ENCODE data around the gene ACTA2. TPM values are rescaled to one million over a fixed set of nuclear protein-coding genes. Genes with fewer than 3 reads are reported as not detected.

ACTA2 gene
- total and polyA plus RNA-seq, 5 donors: 649 to 3,137 (median 773) TPM

DNA sequence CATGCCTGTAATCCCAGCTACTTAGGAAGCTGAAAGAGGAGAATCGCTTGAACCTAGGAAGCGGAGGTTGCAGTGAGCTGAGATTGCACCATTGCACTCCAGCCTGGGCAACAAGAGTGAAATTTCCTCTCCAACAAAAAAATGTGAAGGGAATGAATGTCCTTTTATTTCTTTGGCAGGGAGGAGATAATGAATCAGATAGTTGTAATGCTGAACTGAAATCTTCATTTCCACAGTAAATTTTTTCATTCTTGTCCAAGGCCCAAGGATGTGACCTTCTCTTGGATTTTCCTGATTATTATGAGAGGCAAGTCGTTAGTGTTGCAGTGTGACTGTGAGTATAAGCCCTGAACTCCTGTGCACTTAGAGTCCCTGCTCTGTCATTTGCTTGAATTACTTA, 59.0 kb downstream of the ACTA2 start:
- DNase-seq: no peak
- no peaks in the 10 kb centered on the region for H3K9me3 ChIP-seq (ENCODE audit: control insufficient read depth, low read length)
- no peak for ATAC-seq
- H3K27me3 ChIP-seq (ENCODE audit: control insufficient read depth, insufficient read depth): no peaks in the 10 kb centered on the region
- 56% methylated on average over 3 of the region's 3 CpGs for WGBS
- no peak overlapping the region for H3K4me3 ChIP-seq (ENCODE audit: low read length)
- intact Hi-C loops (cut with DNase I): no loop called here
- H3K27ac ChIP-seq (ENCODE audit: low read length): no peak overlapping the region
- peaks cover 5% of the 10 kb centered on the region for H3K4me1 ChIP-seq (ENCODE audit: control insufficient read depth, insufficient read depth, low read length)

DNA sequence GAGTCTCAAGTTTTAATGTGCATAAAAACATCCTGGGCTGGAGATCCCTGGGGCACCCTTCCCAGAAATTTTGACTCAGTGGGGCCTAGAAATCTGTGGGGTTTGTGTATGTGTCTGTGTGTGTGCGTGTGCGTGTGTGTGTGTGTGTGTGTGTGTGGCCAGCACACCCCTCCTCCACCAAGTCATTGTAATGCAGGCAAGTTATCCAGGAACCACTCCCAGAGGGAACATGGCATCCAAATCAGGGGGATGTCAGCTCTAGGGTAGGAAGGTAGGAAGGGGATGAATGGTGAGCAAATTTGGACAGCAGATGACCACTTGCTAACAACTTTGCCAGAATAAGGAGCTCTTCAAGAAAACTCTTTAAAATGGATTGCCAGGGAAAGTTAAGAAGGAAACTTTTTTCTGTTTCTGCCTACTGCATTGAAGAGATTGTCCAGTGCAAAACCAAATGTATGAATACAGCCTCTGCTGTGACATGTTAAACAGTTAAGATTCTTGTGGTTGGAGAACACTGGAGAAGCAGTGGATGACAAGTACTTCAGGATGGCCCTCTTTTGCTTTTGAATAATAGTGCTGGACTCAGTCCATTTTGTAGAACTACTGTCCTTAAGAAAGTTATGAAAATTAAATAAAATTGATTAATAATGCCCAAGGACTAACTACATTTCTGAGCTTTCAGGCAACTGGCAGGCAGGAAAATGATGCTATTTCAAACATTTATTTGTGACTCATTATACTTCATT, 60.2 kb downstream of the ACTA2 start:
- ATAC-seq: no peak
- no peak overlapping the region for H3K4me3 ChIP-seq (ENCODE audit: low read length)
- no peaks in the 10 kb centered on the region for H3K9me3 ChIP-seq (ENCODE audit: control insufficient read depth, low read length)
- peaks cover 4% of the 10 kb centered on the region for H3K4me1 ChIP-seq (ENCODE audit: control insufficient read depth, insufficient read depth, low read length)
- DNase-seq: no peak
- no peaks in the 10 kb centered on the region for H3K27me3 ChIP-seq (ENCODE audit: control insufficient read depth, insufficient read depth)
- intact Hi-C loops (cut with DNase I): no loop called here
- H3K27ac ChIP-seq (ENCODE audit: low read length): no peak overlapping the region
- 80% methylated on average over 2 of the region's 2 CpGs for WGBS

DNA sequence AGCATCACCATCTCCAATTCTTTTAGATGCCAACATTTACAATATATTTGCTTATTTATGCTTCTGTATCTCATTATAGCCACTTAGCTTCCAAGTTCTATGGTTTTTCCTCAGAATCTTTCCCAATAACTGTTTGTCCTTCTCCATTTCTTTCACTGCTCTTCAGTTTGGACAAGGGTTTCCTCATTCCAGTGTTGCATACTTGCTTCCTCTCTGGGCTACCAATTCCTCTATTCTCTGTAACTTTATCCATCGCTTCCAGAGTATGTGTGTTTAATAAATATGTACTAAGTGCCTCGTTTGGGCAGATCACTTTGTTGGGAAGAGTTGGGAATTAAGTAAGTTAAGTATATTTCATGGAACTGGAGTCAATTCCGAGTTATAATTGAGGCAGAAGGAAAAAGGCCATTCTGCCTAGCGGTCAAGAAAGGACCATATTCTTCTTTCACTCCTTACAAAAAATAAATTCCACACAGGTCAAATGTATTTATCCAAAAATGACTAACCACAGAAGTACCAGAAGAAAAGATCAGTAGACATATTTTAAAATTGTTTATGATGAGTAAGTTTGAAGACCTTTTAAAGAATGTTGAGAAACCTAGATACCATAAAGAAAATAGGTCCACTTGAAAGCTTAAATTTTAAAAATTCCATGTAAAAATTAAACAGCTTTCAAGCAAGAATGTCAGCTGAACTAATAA, 61.7 kb downstream of the ACTA2 start:
- 94% methylated on average over 4 of the region's 4 CpGs for WGBS
- Histone ChIP-seq H3K27me3 (ENCODE audit: control insufficient read depth, insufficient read depth) (no peaks in the 10 kb centered on the region), H3K4me1 (ENCODE audit: control insufficient read depth, insufficient read depth, low read length) (no peaks in the 10 kb centered on the region), H3K9me3 (ENCODE audit: control insufficient read depth, low read length) (no peaks in the 10 kb centered on the region), H3K27ac (ENCODE audit: low read length) (no peak overlapping the region), H3K4me3 (ENCODE audit: low read length) (no peak overlapping the region)
- intact Hi-C loops (cut with DNase I): no loop called here
- no peak for DNase-seq
- no peak for ATAC-seq

- no peak overlapping the region for H3K27ac ChIP-seq (ENCODE audit: low read length)
- no peaks in the 10 kb centered on the region for H3K9me3 ChIP-seq (ENCODE audit: control insufficient read depth, low read length)
- intact Hi-C loops (cut with DNase I): no loop called here
- no peaks in the 10 kb centered on the region for H3K27me3 ChIP-seq (ENCODE audit: control insufficient read depth, insufficient read depth)
- WGBS: 92% methylated on average over 1 of the region's 1 CpG
- no peaks in the 10 kb centered on the region for H3K4me1 ChIP-seq (ENCODE audit: control insufficient read depth, insufficient read depth, low read length)
- no peak for ATAC-seq
- no peak for DNase-seq
- no peak overlapping the region for H3K4me3 ChIP-seq (ENCODE audit: low read length)
These were observed 62.8 kb downstream of the ACTA2 start for GRCh38 chr10:88889559-88890337.

- Histone ChIP-seq H3K27ac (ENCODE audit: low read length) (no peak overlapping the region), H3K4me3 (ENCODE audit: low read length) (no peak overlapping the region), H3K9me3 (ENCODE audit: control insufficient read depth, low read length) (no peaks in the 10 kb centered on the region), H3K27me3 (ENCODE audit: control insufficient read depth, insufficient read depth) (no peaks in the 10 kb centered on the region), H3K4me1 (ENCODE audit: control insufficient read depth, insufficient read depth, low read length) (no peaks in the 10 kb centered on the region)
- no peak for DNase-seq
- ATAC-seq: no peak
- intact Hi-C loops (cut with DNase I): no loop called here
These were observed 63.6 kb downstream of the ACTA2 start for GRCh38 chr10:88888810-88889445.

- no peaks in the 10 kb centered on the region for H3K4me1 ChIP-seq (ENCODE audit: control insufficient read depth, insufficient read depth, low read length)
- ATAC-seq (no peak), DNase-seq (no peak)
- intact Hi-C loops (cut with DNase I): no loop called here
- H3K27ac ChIP-seq (ENCODE audit: low read length): no peak overlapping the region
- H3K9me3 ChIP-seq (ENCODE audit: control insufficient read depth, low read length): no peaks in the 10 kb centered on the region
- no peak overlapping the region for H3K4me3 ChIP-seq (ENCODE audit: low read length)
- no peaks in the 10 kb centered on the region for H3K27me3 ChIP-seq (ENCODE audit: control insufficient read depth, insufficient read depth)
These were observed 66.0 kb downstream of the ACTA2 start for GRCh38 chr10:88886557-88886956.

Other genes with a start within 250 kb of the ACTA2 start
- gene LIPK, start 246.5 kb downstream of the ACTA2 start, total RNA-seq: not detected
- not detected for gene LIPK, start 246.5 kb downstream of the ACTA2 start, polyA plus RNA-seq
- gene LIPN, start 192.8 kb downstream of the ACTA2 start, total RNA-seq: under 1 TPM in 1 of 4 donors, not detected in 3; 0.26 TPM
- not detected for gene LIPN, start 192.8 kb downstream of the ACTA2 start, polyA plus RNA-seq
- not detected for gene LIPM, start 150.0 kb downstream of the ACTA2 start, total RNA-seq
- gene LIPM, start 150.0 kb downstream of the ACTA2 start, polyA plus RNA-seq: not detected
- gene ANKRD22, start 100.9 kb downstream of the ACTA2 start, total RNA-seq: under 1 TPM in 1 of 4 donors, not detected in 3; 0.15 TPM
- gene ANKRD22, start 100.9 kb downstream of the ACTA2 start, polyA plus RNA-seq: not detected
- 10 to 100 TPM in 3 of 4 donors, 1 to 10 TPM in 1; 9.4 to 13.0 (median 10.4) TPM for gene STAMBPL1, start 72.5 kb downstream of the ACTA2 start, total RNA-seq
- 4.4 TPM for gene STAMBPL1, start 72.5 kb downstream of the ACTA2 start, polyA plus RNA-seq
- gene FAS, start 38.0 kb upstream of the ACTA2 start, total RNA-seq: 10 to 100 TPM in 1 of 4 donors, 1 to 10 TPM in 3; 5.7 to 10.1 (median 6.5) TPM
- gene FAS, start 38.0 kb upstream of the ACTA2 start, polyA plus RNA-seq: 4.7 TPM

Data from right cardiac atrium (tissue), 5 donors.